ENCODE data around the gene FCER1G.
"Not testable (repeated sequence)": the region's sequence is repeated elsewhere in the genome, so short reads cannot be mapped to it uniquely, and the experiment has no call there.

The FCER1G gene

GRCh38 chr1:161229896-161230295 lies 14.8 kb downstream of the FCER1G start:
- no peak for DNase-seq (ENCODE audit: low read depth in 2 of 2)

DNA sequence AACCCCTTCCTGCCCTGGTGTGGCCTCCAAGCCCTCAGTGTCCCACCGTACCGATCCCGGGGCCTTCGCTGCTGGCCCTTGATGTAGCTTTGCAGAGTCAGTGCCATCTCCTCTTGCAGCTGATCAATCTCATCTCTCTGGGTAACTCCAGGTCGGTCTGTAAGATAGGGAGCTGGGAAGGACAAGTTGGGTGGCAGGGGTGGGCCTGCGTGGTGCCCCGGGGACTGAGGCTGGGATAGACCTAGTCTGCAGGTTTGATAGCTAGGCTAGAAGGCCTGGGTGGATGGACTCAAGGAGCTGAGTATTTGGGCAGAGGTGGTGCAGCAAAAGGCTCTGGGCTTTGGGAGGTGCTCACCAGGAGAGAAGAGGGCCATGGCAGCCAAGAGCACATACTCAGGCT lies 15.7 kb downstream of the FCER1G start:
- no peak for DNase-seq (ENCODE audit: low read depth in 2 of 2)

GRCh38 chr1:161233102-161233501 lies 18.0 kb downstream of the FCER1G start:
- no peak for DNase-seq (ENCODE audit: low read depth in 2 of 2)

DNA sequence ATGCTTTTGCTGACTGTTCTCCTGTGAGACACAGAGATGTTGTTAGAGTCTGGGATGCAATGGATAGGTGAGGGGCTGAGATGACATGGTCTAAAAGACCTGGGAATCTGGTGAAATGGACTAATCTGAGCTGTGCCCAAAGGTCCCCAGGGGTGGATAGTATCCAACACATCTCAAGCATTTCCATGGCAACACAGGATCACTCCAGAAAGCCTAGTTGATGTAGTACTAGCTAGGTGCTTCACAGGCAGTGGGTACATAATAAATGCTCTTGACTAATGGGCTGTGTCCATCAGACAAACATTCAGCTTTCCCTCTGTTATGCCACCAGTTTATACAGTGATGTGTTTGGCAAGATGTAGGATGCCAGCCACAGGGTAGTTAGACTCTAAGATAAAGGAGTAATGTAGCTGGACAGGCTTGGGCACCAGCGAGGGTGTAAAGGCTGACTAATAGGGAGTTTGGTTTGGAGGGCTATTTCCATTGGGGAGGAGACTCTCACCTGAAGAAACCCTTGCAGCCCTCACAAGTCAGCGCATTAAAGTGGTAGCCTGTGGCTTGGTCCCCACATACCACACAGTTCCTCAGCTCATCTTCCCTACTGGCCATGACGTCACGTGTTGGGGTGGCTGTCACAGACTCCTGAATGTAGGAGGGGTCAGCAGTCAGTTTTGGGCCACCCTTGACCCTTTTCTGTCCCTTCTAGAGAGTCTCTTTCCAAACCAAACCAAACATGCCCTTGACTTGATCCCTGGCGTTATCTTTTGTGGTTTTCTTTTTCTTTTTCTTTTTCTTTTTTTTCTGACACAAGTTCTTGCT lies 21.1 kb downstream of the FCER1G start:
- DNase-seq (ENCODE audit: low read depth in 2 of 2) = no peak

DNA sequence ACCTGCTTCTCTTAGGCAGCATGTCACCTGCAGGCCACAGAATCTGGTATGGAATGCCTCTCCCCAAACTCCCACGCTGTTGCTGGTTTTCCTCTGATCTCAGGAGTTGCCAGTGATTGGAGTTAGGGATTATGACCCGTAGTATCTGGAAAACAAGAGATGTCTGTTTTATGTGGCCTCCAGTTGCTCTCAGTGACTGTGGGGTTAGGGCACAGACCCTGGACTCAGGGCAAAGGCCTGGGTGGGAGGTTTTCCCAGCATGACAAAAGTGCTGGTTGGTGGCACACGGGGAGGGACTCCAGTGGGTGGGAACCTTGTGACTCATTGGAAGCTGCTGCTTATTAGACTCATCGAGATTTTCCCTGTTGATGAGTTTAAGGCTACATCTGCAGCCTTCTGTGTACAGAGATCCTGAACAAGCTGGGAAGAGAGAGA lies 23.0 kb downstream of the FCER1G start, which contains the start of gene NR1I3:
Gene NR1I3, minus strand, starts transcription at position 165 of the 435 bp plus-strand sequence. CDS start 1,638 bp downstream, outside the sequence.
- DNase-seq (ENCODE audit: low read depth in 2 of 2) = no peak

DNA sequence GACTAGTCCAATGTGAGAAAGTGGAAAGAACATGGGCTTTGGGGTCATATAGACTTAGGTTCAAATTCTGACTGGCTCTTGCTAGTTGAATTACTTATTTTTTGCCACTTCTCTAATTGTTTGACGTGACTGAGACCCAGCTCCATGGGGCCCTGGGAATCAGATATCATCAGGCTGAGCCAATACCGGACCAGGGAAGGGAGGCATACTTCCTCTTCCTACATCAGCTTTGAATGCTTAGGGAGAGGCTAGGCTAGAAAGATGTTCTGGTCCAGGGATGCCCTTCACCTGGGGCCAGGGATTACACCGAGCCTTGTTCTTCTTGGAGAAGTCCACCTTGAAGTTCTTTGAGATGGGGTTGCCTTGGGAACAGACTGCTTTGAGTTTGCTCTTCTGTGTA lies 26.6 kb downstream of the FCER1G start:
- DNase-seq (ENCODE audit: low read depth in 2 of 2) = no peak

DNA sequence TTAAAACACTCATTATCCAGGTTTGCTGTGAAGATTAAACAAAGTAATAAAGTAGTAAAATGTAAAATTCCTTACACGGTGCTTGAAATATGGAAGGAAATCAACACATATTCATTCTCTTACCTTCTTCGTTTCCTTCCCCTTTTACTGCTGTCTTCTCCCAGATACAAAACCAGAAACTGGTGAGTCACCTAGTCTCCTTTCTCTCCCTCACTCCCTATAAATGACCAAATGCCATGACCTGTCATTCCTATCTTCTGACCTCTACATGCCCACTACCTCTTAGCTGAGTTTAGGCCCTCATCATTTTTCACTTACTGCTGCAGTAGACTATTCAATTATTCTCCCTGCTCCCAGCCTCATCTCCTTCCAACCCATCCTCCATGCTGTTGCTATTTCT lies 27.2 kb downstream of the FCER1G start:
- no peak for DNase-seq (ENCODE audit: low read depth in 2 of 2)

DNA sequence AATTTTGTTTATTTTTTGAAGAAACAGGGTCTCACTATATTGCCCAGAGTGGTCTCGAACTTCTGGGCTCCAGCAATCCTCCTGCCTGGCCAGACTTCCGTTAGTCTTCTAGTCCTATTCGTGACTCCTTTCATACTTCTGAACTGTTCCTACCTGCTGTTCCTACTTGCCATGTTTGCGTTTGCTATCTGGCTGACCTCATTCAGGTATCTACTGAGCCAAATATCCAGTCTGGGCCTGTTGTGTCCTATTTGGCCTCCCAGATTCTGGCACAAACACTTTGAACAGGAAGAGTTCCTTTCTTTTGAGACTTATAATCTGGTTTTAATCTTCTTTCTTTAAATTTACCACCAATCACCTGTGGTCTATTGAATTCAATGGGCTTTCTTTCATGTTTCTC lies 29.8 kb downstream of the FCER1G start:
- DNase-seq (ENCODE audit: low read depth in 2 of 2) = no peak

DNA sequence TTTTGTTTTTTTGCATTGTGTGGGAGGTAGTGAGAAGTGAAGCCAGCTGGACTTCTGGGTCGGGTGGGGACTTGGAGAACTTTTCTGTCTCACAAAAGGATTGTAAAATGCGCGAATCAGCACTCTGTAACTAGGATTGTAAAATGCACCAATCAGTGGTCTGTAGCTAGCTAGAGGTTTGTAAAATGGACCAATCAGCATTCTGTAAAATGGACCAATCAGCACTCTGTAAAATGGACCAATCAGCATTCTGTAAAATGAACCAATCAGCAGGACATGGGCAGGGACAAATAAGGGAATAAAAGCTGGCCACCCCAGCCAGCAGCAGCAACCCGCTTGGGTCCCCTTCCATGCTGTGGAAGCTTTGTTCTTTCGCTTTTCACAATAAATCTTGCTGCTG lies 35.0 kb downstream of the FCER1G start:
- not testable (repeated sequence) for DNase-seq (ENCODE audit: low read depth in 2 of 2)

DNA sequence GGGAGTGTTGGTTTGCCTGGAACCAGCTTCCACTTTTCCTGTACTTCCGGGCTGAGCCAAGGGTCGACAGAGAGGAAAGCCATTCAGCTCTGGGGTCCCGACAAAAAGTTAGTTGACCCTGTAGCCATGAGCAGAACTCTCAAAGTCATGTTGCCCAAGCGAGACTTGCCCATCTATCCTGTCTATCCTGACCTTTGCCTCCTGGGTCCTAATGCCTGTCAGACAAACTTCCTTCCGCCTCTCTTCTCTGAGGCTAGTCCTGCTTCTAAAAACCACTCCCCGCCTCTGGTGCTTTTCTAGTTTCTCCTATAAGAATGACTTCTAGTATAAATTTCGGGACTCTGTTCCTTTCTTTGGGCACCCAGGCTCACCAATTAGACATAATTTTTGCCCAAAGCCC lies 35.7 kb downstream of the FCER1G start:
- DNase-seq (ENCODE audit: low read depth in 2 of 2) = no peak

DNA sequence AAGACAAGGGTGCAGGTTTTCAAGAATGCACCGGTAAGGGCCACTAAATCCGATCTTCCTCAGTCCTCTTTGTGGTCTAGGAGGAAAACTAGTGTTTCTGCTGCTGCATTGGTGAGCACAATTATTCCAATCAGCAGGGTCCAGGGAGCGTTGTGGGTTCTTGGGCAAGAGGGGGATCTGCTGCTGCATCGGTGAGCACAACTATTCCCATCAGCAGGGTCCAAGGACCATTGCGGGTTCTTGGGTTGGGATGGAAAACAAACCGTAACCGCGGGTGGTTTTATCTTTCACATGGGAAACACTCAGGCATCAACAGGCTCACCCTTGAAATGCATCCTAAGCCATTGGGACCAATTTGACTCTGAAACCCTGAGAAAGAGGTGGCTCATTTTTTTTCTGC lies 36.5 kb downstream of the FCER1G start:
- DNase-seq (ENCODE audit: low read depth in 2 of 2) = no peak

DNA sequence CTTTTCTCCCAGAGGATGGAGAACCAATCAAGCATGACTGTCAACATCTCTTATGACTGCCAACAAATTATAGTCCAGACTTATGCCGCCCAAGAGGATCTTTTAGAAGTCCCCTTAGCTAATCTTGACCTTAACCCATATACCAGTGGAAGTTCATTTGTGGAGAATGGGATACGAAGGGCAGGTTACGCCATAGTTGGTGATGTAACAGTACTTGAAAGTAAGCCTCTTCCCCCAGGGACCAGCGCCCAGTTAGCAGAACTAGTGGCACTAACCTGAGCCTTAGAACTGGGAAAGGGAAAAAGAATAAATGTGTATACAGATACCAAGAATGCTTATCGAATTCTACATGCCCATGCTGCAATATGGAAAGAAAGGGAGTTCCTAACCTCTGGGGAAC lies 40.2 kb downstream of the FCER1G start:
- DNase-seq (ENCODE audit: low read depth in 2 of 2) = not testable (repeated sequence)

DNA sequence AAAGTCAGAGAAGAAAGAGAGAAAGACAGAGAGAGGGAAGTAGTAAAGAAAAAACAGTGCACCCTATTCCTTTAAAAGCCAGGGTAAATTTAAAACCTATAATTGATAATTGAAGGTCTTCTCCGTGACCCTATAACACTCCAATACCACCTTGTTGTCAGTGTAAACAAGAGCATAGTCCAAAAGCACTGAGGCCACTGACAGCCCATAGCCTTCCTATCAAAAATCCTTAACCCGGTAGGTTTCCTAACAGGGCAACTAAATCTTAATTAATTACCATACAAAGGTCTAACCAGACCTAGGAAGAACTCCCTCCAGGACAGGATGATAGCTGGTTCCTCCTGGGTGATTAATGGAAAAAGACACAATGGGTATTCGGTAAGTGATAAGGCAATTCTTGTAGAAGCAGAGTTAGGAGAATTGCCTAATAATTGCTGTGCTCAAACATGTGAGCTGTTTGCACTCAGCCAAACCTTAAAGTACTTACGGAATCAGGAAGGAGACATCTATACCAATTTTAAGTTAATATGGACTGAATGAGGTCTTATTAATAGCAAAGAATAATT lies 40.9 kb downstream of the FCER1G start:
- DNase-seq (ENCODE audit: low read depth in 2 of 2) = not testable (repeated sequence)

DNA sequence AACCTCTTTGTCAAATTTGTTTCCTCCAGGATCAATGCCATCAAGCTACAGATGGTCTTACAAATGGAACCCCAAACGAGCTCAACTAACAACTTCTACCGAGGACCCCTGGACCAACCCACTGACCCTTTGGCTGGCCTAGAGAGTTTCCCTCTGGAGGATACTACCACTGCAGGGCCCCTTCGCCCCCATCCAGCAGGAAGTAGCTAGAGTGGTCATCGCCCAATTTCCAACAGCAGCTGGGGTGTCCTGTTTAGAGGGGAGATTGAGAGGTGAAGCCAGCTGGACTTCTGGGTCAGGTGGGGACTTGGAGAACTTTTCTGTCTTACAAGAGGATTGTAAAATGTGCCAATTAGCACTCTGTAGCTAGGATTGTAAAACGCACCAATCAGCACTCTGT lies 42.0 kb downstream of the FCER1G start:
- not testable (repeated sequence) for DNase-seq (ENCODE audit: low read depth in 2 of 2)

DNA sequence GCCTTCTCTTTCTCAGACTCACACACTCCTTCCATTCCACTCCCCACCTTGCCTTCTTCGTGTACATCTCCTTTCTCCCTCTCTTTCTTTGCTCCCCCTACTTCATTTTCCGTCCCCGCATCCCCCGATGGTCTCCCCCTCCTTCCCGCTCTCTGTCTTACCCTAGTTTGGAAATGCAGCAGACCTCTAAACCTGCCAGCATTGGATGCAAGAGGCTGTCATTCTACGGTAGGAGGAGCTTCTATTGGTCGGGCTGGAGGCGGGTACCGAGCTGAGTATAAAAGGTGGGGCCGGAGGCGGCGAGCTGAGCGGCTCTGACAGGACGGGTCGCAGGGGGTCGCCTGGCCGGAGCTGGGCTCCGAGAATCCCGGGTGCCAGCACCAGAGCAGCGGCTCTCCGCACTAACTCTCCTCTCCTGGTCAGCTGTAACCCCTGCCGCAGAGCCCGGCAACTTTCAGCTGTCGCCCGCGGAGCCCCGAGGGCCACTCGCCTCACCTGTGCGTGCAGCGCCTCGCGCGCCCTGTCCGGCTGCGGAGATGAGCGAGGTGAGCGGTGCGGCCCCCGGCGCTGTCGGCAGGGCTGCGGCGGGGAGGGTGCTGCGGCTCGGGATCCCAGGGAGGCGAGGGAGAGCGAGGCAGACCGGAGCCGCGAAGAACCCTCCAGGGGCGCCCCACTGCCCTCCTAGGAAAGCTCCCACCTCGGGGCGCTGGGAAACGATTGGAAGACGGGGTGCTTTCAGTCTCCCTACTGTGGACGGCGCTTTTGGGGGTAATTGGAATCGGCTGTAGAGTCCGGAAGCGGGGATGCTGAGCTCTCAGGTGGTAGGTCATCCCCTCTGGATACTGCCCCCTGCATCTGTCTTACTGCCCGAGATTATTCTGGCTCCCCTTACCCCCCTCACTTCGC lies 43.6 kb downstream of the FCER1G start, which contains the start of gene PCP4L1:
Gene PCP4L1, plus strand, starts transcription at position 307 of the 906 bp plus-strand sequence. Its CDS starts 230 bp downstream, at position 537.
- peak; percentile 7 to 34 for DNase-seq (ENCODE audit: low read depth in 2 of 2)

DNA sequence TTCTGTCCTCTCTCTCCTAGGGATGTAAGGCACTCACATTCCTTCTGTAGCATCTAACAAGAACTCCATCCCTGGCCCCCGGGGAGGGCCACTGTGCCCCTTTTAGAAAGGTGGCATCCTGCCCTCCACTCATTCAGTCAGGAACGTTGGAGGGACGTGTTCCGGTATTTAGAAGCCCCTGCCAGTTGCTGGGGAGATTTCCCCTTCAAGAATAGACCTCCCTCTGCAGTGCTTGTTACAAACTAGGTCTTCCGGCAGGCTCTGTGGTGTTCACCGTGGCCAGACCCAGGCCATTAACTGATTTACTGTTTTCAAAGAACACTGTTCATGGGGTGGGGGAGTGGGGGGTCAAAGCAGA lies 44.2 kb downstream of the FCER1G start:
- no peak for DNase-seq (ENCODE audit: low read depth in 2 of 2)

DNA sequence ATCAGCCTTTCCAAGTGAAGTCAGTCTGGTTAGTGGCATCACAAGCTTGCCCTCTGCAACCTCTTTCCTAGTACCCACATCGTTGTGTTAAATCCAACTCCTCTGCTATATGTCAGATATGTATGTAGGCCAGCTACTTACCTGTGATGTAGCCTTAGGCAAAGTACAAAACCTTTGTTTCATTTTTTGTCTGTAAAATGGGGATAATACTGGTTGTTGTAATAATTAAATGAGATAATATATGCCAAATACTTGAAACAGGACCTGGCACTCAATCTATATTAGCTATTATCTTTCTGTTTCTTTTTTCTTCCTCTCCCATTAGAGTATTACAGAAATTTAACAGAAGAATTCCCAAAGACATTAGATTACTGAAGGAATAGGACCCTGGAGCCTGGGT lies 44.7 kb downstream of the FCER1G start:
- DNase-seq (ENCODE audit: low read depth in 2 of 2) = no peak

DNA sequence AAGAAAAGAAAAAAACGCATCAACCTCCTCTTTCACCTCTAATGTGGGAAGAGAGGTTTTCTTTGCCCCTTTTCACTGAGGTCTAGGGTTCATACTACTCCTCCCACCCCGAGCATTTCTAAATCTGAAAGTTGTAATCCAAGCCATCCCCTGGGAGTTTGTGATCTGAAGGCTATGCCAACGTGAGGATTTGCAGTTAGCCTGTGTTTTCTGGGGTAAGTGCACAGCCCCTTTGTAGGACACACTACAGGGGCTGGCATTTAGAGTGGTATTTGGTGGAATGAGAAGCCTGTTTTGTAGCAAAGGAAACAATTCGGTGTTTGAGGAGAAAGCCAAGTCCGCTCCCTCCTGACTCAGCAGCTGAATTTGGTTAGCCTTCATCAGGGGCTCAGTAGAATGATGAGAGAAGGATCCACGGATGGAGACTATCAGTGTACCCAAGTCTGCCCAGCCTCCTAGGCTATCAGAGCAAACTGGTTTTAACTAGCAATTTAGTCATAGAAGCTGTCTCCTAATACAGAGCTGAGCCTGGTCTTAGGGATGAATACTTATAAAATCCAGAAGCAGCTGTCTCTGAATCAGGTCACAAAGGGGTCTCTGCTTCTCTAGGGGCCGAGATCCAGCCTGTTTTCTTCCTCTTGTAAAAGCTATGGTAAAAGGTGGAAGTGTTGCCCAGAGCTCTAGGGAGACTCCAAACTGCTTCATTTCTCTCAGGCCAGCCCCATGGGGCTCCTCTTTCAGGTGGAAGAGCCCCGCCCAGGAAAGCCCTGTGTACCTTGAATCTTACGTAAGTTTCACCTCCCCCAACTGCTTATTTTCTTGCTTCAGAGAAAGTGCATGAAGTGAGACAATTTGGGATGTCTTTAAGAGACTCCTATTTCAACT lies 45.5 kb downstream of the FCER1G start:
- no peak for DNase-seq (ENCODE audit: low read depth in 2 of 2)

DNA sequence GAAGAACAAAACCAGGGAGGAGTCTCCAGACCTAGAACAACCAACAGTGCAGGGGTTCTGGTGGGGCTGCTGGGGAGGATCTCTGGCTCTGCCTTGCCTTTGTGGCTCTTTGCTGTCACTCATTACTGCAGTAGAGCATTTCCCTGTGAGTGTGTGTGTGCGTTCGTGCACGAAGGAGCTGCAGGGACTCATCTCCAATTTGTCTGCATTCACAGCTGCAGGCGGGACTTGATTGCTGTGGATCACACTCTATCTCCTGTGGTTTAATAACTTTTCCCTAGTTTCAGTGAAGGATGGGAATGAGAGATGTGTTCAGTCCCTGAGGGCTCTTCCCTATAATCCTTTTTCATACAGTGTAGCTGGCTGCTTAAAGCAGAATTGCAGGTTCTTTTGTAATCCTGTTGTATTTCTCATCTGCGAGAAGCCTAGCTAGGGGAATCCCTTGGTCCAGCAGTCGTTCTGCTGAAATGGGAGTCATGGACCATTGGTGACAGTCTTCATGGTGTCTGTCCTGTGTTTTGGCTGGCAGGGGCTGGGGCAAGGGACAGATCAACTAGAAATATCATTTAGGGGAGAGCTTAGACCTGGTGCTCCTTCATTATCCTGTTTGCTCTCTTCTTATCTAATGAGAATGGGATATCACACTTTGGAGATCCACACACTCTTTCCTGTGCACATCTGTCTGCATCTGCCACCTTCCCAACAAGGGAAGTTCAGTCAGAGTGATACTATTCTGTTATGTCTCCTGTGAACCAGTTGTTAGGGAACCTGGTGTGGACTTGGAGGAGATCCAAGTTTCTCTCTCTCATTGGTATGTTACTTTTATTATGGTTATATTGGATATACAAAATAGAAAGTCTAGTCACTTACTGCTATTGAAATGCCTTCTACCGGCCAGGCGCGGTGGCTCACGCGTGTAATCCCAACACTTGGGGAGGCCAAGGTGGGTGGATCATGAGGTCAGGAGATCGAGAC lies 46.5 kb downstream of the FCER1G start:
- DNase-seq (ENCODE audit: low read depth in 2 of 2) = no peak

DNA sequence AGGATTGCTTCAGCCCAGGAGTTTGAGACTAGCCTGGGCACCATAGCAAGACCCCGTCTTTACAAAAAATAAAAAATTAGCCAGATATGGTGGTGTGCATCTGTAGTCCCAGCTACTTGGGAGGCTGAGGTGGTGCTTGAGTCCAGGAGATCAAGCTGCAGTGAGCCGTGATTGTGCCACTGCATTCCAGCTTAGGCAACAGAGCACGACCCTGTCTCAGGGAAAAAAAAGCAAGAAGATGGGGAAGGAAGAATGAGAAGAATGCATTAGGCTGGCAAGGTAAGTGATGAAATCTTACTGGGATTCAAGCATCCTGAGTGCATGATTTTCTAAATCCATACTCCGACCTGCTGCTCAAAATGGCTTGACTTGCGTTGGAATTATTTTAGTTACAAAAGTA lies 50.2 kb downstream of the FCER1G start:
- DNase-seq (ENCODE audit: low read depth in 2 of 2) = no peak

All from activated CD4-positive, alpha-beta T cell treated with anti-CD3 and anti-CD28 coated beads for 24 hours (primary cell).